GM21423 (cell line): Measurements from ENCODE around the gene ANP32A.
"Not testable (repeated sequence)": the region's sequence is repeated elsewhere in the genome, so short reads cannot be mapped to it uniquely, and the experiment has no call there.

Source experiments
- ATAC-seq: cut with Tn5 transposase; IDR thresholded peaks from one replicate; pipeline ENCODE4 v1.9.1; 2021; ENCODE audit warnings: mild to moderate bottlenecking, moderate library complexity; ENCODE audit not compliant: unreplicated experiment

ANP32A gene

GRCh38 chr15:68759982-68760579 is 60.6 kb downstream of the ANP32A start:
- not testable (repeated sequence) for ATAC-seq

GRCh38 chr15:68755731-68756130 is 65.0 kb downstream of the ANP32A start:
- no peak for ATAC-seq

DNA sequence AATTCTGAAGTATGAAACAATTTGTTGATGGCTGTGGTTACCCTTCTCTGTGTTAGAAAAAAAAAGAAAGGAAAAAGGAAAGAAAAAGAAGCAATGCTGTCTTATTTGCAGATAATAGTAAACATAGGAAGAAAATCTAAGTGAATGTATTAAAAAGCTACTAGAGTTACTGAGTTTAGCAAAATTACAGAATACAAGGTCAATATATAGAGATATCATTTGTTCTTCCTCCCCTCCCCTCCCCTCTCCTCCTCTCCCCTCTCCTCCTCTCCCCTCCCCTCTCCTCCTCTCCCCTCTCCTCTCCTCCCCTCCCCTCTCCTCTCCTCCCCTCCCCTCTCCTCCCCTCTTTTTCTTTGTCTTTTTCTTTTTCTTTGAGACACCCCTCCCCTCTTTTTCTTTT is 69.1 kb downstream of the ANP32A start:
- ATAC-seq, result no peak

GRCh38 chr15:68749793-68750192 is 70.9 kb downstream of the ANP32A start:
- no peak for ATAC-seq

- ATAC-seq, result no peak
Observed at GRCh38 chr15:68749365-68749764, 71.3 kb downstream of the ANP32A start.

- ATAC-seq, result no peak
Observed at GRCh38 chr15:68743256-68743655, 77.4 kb downstream of the ANP32A start.

DNA sequence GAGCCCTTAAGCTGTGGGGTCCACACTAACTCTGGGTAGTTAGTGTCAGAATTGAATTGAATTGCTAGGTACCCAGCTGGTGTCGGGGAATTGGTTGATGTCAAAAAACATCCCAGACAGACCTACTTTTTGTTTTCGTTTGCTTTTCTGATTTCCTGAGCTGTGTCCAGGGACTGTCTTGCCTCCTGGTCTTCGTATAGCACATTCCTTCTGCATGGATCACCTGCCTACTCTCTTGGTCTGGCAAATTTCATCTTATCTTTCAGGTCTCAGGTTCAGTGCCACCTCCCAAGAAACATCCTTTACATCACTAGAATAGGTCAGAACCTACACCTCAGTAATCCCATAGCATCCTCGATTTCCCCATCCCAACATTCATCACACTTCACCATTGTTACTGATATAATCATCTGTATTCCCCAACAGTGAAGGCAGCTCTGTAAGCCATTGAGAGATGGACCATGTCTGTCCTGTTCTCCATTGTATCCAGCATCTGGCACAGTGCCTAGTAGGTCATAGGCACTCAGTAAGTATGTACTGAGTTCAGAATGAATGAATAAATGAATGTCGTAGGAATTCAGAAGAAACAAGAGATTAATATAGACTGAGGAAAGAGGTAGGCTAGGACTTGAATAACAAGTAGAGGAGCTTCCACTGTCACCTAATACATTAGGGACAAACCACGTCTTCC is 81.2 kb downstream of the ANP32A start:
- no peak for ATAC-seq

- ATAC-seq, result no peak
Observed at GRCh38 chr15:68735610-68736009, 85.1 kb downstream of the ANP32A start.

DNA sequence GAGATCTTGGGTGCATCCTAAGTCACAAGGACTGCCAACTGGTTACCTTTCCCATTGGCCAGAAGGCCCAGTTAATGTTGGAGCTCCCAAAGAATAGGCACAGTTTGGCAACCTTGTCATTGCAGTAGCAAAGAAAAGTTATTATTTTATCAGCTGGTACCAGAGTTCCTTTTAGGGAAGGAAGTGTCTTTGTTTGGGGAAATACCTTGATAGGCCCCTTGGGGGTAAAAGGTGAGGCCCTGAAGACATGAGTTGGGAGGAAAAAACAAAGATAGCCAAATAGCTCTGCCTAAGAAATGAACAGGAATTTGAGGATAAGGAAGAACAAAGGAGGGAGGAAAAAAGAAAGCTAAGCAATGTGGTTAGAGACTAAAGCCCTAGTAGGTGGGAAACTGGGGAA is 85.8 kb downstream of the ANP32A start:
- ATAC-seq, result no peak

GRCh38 chr15:68734352-68734751 is 86.3 kb downstream of the ANP32A start:
- ATAC-seq, result no peak

GRCh38 chr15:68733666-68734065 is 87.0 kb downstream of the ANP32A start:
- ATAC-seq, result no peak

GRCh38 chr15:68732451-68732850 is 88.2 kb downstream of the ANP32A start:
- no peak for ATAC-seq

GRCh38 chr15:68730976-68731897 is 89.5 kb downstream of the ANP32A start:
- no peak for ATAC-seq

- ATAC-seq, result no peak
Observed at GRCh38 chr15:68730471-68730919, 90.2 kb downstream of the ANP32A start.

GRCh38 chr15:68729789-68730411 is 90.8 kb downstream of the ANP32A start:
- no peak for ATAC-seq
